ENCODE data around the gene TUBB4B.

The TUBB4B gene

GRCh38 chr9:137277329-137278041, 36.4 kb downstream of the TUBB4B start, which contains the start of gene TOR4A:
TOR4A (plus strand) TSS chr9:137277726; CDS start chr9:137278690, 964 bp downstream.
- TF ChIP-seq SIN3A (IDR thresholded peaks at IDR 0.05; ENCODE audit: borderline replicate concordance, insufficient read depth, low read length) (no peak), POLR2AphosphoS5 (IDR thresholded peaks at IDR 0.05; ENCODE audit: low read depth, low read length) (0 out of 2 replicates have a peak, but pooled peaks have one; percentile 51), REST (IDR thresholded peaks at IDR 0.05; ENCODE audit: insufficient read depth in 1 of 2, low read depth in 2 of 2, low read length in 2 of 2) (no peak)

GRCh38 chr9:137278061-137278701, 37.1 kb downstream of the TUBB4B start:
- TF ChIP-seq REST (IDR thresholded peaks at IDR 0.05; ENCODE audit: insufficient read depth in 1 of 2, low read depth in 2 of 2, low read length in 2 of 2), result no peak
- TF ChIP-seq FOXP2 (optimal IDR thresholded peaks at IDR 0.05; ENCODE audit: borderline replicate concordance, extremely low read depth, extremely low read length, insufficient read depth), result no peak
- no peak for TF ChIP-seq SIN3A (IDR thresholded peaks at IDR 0.05; ENCODE audit: borderline replicate concordance, insufficient read depth, low read length)
- TF ChIP-seq POLR2AphosphoS5 (IDR thresholded peaks at IDR 0.05; ENCODE audit: low read depth, low read length), result no peak
- TF ChIP-seq TAF1 (IDR thresholded peaks at IDR 0.05; ENCODE audit: borderline replicate concordance, insufficient read depth, low read length), result no peak

- no peak for TF ChIP-seq POLR2AphosphoS5 (IDR thresholded peaks at IDR 0.05; ENCODE audit: low read depth, low read length)
- TF ChIP-seq FOXP2 (optimal IDR thresholded peaks at IDR 0.05; ENCODE audit: borderline replicate concordance, extremely low read depth, extremely low read length, insufficient read depth), result no peak
- no peak for TF ChIP-seq SIN3A (IDR thresholded peaks at IDR 0.05; ENCODE audit: borderline replicate concordance, insufficient read depth, low read length)
- no peak for TF ChIP-seq TAF1 (IDR thresholded peaks at IDR 0.05; ENCODE audit: borderline replicate concordance, insufficient read depth, low read length)
- no peak for TF ChIP-seq REST (IDR thresholded peaks at IDR 0.05; ENCODE audit: insufficient read depth in 1 of 2, low read depth in 2 of 2, low read length in 2 of 2)
Observed at GRCh38 chr9:137278721-137279711, 37.9 kb downstream of the TUBB4B start.

- no peak for TF ChIP-seq FOXP2 (optimal IDR thresholded peaks at IDR 0.05; ENCODE audit: borderline replicate concordance, extremely low read depth, extremely low read length, insufficient read depth)
- no peak for TF ChIP-seq TAF1 (IDR thresholded peaks at IDR 0.05; ENCODE audit: borderline replicate concordance, insufficient read depth, low read length)
- no peak for TF ChIP-seq POLR2AphosphoS5 (IDR thresholded peaks at IDR 0.05; ENCODE audit: low read depth, low read length)
- TF ChIP-seq REST (IDR thresholded peaks at IDR 0.05; ENCODE audit: insufficient read depth in 1 of 2, low read depth in 2 of 2, low read length in 2 of 2), result no peak
- no peak for TF ChIP-seq SIN3A (IDR thresholded peaks at IDR 0.05; ENCODE audit: borderline replicate concordance, insufficient read depth, low read length)
Observed at GRCh38 chr9:137279741-137280473, 38.8 kb downstream of the TUBB4B start.

Data from PFSK-1 (cell line).